DMS79 treated with DMSO at 0.1 percent for 48 hours (cell line): ENCODE measurements around the gene MID1.

Source experiments
- DNase-seq: peaks from one replicate; lab custom pipeline; 2025; lab: John Stamatoyannopoulos, UW

Gene MID1

DNA sequence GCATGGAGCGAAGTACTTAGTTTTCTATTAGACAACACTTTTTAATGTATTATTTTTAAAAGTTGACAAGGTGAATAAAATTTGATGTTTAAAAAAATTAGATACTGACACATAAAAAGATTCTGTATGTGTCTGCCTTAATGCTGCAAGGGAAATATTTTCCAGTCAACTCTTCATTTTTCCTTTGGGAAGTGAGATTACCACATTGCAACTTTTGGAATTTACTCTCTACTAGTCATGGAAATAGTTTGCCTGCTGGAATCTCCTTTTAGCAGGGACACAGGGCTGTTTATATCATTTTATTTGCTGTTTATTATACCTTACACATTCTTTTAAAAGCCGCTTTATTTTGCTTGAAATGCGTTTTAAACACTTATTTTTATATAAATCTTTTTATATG lies 135.1 kb downstream of the MID1 start:
- DNase-seq, result no peak

DNA sequence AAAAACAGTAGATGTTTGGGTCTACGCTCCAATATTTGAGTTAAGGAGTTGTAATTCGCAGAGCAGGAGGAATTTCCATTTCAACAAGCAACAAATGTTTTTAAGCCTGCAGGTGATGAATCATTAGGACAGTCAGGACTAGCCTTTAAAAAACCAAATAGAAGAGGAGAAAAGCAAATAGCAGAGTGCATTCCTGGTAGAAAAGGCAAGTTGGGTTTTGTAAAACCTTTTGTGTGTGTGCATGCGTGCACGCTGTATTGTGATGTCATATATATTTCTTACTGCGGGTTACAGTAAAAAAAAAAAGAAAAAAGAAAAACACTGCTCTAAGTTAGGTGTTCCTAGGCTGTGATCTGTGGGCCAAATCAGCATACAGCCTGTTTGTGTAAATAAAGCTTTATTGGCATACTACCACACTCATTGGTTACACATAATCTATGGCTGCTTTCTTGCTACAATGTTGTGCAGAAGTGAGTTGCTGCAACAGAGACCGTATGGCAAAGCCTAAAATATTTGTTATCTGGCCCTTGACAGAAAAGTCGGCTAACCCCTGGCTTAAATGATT lies 135.6 kb downstream of the MID1 start:
- DNase-seq, result no peak

DNA sequence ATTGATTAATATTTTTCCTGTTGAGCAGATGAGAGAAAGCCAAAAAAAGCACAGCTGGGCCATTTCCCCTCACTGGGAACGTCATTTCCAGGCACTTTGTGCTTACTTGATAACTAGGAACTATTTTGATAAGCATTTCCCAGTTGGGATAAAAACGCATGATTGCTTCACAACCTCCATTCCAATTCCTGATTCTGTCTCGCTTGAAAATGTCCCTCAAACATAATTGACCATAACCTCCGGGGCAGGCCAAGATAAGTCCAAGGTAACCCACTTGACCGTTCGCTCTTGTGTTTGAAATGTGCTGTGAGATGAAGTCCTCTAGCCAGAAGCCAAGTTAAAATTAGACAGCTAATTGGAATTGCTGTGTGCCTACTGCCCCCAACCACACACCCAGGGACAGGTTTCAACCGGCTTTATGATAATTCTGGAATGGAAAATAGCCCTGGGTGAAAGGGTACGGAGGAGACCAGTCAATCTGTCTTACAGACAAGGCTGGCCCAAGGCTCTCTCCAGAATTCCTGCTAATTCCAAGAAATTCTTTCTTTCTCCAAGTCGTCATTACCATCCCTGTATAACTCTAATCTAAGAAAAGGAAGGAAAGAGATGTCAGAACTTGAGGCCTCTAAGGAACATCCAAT lies 137.1 kb downstream of the MID1 start:
- no peak for DNase-seq

DNA sequence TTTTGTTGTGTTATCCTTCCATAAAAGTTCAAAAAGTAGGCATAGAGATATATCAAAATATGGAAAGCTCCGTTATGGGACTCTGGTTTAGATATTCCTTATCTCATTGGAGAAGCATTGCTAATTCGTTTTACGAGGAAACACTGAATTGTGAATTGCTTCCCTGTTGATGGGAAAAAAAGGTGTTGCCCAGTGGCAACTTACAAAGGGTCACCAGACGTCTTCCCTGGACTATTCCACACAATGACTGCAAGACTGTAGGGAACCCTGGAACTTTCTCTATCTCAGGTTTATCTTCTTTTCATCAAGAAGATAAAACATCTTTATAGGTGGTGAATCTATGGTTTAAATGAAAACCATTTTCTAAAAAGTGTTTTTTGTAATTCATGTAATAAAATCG lies 137.7 kb downstream of the MID1 start:
- DNase-seq, result no peak

DNA sequence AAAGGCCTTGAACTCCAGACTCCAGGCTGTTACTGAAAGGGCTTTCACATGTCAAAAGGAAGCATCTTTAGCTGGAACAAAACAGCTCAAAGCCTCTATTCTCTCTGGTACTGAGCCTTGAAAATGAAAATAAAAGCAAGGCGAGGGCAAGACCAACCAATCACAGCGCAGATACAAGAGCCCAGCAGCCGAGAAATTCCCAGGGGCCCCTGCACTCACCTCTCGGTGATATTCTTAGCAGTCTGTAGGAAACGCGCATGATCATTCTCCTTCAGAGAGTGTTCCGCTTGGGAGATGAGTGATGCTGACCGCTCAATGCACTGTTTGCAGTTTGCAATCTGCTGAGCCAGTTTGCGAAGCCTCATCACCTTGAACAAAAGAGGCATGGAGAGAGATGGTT lies 138.1 kb downstream of the MID1 start:
- peak; percentile 56 for DNase-seq

DNA sequence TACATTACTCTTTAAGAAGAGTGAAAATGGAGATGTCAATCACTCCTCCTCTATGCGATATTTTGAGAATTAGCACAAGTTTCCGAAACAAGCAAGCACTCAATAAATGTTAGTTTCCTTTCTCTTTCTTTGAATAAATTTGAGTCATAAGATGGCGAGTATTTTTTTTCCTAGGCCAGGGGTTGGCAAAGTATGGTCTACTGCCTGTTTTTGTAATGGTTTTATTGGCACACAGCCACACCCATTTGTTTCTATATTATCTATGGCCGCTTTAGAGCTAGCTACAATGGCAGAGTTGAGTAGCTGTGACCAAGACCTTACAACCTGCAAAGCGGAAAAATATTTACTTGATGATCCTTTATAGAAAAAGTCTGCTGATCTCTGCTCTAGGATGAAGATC lies 139.5 kb downstream of the MID1 start:
- DNase-seq, result no peak

DNA sequence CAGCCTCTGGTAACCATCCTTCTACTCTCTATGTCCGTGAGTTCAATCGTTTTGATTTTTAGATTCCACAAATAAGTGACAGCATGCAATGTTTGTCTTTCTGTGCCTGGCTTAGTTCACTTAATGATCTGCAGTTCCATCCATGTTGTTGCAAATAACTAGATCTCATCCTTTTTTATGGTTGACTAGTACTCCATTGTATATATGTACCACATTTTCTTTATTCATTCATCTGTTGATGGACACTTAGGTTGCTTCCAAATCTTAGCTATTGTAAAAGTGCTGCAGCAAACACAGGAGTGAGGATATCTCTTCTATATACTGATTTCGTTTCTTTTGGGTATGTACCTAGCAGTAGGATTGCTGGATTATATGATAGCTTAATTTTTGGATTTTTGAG lies 140.9 kb downstream of the MID1 start:
- DNase-seq, result no peak

DNA sequence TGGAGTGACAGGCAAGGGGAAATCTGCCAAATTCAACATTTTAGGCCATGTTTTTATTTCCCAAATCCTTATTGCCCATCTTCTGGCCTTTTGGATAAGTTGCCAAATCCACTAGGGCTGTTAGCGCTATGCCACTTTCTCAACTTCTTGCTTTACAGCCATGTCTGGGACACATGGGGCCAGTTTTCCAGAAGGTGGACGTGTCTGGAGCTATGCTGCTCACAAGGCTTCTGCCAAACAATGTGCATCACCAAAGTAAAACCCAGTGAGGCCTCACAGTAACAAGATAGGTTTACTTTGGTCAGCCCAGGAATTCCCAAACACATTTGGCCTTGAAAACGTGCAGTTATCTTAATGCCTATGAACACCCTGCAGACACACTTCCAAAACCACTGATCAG lies 142.9 kb downstream of the MID1 start:
- DNase-seq, result no peak

DNA sequence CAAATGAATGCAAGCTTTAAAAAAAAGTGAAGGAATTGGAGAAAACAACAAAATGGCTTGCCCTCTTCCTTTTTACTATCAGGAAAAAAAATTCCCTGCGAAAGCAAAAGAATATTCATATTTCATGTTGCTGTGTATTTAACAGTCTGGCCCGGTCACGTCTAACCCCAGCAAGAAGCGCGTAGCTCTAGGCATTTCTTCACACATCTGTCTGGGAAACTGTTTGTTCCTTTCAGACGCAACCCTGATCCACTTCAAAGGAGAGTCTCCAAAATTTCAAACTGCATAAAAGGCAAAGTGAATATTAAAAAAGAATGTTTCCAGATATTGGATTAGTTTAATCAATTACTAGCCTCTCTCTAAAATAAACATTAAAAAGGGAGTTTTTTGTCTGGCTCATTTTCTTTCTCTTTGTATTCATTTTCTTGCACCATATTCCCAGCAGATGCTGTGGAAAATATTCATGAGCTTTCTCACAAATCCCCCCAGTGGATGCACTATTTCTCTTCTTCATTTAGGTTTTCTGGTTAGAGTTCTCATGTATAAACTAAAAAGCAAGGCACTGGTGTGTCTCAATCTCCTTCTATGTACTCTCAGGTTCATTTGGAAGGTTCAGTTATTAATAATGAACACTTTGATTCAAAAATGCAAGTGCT lies 145.3 kb downstream of the MID1 start:
- no peak for DNase-seq

DNA sequence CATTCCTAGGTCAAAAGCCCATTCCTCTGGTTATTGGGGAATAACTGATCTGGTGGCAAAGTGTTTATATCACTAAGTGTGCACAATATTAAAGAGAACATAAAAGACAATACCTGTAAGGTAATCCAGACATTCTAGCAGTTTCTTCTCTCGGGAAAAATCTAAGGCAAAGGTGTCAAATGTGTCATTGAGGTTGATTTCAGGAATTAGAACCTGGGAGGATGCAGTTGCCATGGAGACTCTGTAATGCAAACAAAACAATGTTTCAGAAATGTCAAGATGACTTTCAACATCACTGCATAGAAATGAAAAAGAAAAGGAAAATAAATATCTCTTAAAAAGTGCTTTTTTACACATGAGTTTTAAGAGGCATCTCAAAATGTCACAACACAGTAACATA lies 145.9 kb downstream of the MID1 start:
- no peak for DNase-seq

DNA sequence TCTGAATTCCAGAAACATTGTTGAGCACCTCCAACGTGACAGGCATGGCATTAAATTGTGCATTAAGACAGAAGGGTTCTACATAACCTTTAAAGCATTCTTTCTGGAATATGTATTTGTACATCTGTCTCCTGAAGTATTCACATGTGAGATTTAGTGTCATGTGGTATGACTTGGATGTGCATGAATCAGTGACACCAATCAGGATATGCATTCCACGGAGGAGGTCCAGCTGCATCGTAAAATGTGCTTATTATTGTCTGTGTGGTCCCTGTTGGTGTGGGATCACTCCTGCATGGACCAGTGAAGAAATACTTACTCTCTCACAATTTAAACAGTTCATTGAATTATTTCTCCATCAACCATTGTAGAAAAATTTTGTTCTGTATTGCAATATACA lies 149.0 kb downstream of the MID1 start:
- no peak for DNase-seq

DNA sequence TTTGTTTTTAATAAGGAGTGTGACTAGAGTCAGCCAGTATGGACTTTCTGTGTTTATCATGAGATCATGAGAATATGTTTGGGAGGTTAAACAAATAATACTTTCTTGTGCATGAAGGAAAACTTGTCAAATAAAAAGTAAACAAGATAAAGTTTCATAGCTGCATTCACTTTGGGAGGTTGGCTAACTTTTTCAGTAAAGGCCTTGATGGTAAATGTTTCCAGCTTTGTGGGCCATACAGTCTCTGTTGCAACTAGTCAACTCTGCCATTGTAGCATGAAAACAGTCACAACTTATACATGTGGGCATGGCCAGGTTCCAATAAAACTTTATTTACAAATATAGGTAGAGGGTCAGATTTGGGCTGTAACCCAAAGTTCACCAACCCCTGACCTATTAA lies 150.4 kb downstream of the MID1 start:
- DNase-seq, result no peak

DNA sequence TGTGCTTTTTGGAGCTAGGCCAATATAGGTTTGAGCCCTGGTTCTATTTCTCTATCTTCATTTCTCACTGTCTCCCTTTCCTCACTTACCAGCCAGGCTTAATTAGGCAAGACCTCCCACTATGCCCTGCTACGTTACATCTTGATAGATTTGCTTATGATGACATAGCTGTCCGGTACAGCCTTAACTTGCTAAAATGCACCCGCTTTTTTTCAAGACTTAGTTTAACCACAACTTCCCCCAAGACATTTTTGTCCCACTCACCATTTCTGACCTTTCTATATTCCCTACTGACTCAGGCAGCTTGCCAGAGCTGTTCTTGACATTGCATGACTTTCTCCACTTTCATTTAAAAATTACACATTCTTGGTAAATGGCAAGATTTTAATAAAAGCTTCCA lies 152.6 kb downstream of the MID1 start:
- DNase-seq, result no peak

DNA sequence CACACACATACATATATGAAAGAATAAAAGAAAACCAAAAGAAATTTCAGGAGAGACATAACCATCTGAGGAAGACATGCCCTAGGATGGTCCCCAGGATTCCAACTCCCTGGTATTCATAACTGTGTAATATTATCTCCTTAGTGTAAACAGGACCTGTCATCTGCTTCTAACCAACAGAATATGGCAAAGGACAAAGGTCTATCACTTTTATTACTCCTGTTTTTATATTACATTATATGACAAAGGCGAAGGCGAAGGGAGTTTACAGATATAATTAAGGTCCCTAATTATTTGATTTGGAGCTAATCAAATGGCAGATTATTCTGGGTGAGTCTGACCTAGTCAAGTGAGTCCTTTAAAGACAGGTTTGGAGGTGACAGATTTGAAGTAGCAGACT lies 155.1 kb downstream of the MID1 start:
- DNase-seq, result no peak

DNA sequence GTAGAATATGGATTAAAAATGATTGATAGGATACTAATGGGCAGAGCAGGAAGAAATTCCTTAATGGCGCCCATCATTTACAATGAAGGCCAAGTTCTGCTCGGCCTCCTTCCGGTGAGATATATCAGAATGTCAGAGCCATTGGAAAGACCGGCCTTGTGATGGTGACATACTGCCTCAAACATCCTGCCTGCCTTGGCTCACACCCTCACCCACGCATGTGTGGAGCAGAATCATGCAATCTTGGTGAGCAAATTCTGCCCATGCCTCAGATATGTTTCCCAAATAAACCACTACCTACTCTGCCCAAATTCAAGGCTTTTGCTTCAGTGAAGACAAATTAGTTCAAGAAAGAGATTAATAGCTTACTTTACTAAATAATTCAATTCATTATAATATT lies 163.3 kb downstream of the MID1 start:
- DNase-seq, result no peak

DNA sequence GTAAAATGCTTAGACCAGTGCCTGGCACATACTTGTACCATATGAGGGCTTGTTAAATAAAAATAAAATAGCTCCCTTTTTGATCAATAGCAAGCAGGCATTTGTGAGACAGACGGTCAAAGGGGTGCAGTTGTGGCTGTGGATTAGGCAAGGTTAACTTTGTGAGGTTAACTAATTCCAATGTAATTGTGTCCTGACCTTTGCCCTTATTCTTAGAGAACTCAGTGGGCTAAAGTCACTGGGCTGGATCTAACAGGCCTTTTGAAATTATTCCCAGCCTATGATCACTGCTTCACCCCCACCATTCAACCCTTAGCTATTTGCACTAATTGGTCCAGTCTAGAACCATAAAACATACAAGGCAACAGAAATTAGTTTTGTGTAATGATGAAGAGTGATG lies 166.4 kb downstream of the MID1 start:
- DNase-seq, result no peak

DNA sequence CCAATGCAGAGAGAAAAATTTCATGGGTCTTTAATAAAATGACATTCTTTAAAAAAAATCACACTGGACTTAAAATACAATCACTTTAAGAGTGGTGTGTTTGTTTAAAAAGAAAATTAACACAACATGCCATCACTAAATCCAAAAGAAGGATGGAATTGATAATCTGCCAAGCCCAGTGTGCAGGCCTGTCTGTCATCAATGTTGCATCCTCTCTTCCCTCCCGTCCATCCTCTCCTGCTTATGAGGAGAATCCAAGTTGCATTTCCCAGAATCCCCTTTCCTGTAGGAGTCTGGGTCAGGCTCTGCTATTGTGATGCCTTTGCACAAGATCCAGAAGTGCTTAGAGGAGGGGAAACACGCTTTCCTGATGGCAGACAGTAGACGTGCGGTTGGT lies 169.4 kb downstream of the MID1 start:
- DNase-seq, result no peak

DNA sequence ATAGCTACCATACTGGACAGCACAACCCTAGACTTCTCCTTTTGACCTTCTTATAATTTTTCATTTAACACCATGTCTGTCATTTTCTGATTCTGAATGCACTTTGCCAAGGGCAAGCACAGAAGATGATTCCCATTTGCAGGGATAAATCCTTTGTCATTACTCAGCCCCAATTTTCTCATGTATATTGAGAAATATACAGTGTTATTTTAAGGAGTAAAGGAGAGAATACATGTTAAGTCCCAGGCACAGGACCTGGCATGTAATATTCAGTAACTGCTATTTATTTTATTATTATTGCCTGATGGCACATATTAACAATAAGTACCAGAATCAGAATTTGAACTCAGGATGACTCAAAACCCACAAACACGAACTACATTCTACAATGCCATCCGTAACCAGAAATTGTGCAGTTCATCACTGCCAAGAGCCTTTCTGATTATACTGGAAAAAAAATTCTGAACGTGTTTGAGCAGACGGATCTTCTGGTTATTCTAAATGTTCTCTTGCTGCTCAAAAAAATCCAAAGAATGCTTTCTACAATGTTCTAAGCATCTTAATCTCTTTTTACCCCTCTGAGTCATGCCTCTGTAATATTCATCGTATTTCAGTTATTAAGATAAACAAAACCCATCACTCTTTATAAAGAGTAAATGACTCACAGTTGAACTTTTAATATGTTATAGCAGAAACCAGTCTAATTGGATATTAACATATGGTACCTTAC lies 170.0 kb downstream of the MID1 start:
- no peak for DNase-seq

DNA sequence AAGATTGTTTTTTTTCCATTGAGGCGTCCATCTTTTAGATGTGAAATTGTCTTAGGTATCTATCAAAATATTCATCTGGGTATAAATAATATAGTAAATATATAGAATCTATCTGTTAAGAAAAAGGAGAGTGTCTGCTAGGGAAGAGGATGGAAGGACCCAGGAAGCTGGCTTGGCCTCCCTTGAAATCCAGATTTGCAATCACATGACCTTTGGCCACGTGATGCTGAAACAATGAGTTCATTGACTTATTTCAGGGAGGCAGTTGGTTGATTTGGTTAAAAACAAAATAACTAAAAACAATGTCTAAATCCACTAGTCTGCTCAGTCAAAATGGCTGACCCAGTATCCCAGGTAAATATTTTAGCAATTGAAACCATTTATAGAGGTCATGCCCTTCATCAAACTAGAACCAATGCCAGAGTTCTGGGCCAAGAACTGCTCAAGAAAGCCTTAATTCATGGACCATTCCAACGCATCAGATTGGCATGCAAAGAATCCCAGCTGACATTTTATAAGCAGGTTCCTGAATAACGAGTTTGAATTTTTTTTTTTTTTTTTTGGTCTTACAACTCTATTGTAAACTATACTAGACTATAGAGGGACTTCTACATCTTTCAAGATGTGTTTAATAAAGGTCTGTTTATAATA lies 172.7 kb downstream of the MID1 start:
- no peak for DNase-seq

DNA sequence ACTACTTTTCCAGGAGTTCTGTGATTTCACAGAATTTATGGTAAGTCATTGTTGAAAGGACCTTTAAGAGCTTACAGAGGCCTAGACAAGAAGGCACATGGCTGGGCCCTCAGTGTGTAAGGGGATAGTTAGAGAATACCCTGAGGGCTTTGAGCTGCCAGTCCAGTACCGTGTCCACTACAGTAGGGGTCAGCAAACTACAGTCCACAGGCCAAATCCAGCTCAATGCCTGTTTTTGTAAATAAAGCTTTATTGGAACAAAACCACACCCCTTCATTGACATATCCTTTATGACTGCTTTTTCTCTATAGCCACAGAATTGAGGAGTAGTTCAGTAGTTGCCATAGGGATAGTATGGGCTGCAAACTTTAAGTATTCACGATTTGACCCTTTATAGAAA lies 176.2 kb downstream of the MID1 start:
- DNase-seq, result no peak

DNA sequence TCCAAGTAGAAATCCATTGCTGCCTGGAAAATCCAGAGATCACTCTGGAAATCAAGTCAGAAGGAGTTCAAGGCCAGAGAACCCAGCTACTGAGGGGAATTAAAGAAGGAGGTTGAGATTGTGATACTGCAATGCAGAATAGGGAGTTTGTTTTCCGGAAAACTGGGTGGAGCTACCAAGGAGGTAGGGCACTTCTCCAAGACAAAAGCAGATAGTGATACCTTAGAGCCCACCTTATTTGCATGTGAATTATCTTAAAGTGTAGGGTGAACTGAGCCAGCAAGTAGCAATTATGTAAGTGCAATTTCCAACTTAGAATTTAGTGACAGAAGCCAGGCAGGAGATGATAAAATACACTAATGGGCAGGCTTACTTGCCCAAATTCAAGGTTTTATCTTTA lies 178.9 kb downstream of the MID1 start:
- no peak for DNase-seq

DNA sequence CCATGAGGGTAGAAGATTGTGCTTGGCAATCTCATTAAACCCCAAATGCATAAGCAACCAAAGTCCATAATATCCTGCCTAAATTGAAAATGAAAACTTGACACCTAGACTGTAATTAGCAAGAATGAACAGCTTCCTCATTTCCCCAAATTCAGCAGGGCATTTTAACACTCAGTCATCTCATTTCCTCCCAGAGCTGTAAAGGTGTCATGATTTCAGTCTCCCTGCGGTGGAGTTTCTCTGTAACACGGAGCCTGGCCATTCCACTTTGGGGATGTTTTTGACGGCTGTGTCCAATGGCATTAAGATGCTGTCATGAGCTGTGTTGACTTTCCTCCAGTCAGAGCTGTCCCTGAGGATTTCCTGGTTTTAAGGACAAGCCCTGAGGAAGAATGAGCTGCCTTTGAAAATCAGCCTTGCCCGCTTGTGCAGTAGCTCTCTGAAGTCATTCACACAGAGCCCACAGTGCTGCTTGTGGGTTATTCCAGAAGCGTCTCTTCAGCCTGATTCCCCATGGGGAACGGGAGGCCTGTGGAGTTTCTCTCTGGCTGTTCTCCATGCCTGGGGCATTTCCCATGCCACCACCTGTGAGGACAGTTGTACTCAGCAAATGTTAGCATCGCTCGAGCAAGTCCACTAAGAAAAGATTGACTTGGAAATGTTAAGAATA lies 187.0 kb downstream of the MID1 start:
- DNase-seq, result no peak
